Measurements from ENCODE around the gene CCDC146. TPM values are rescaled to one million over a fixed set of nuclear protein-coding genes. Genes with fewer than 3 reads are reported as not detected.
"Not testable (repeated sequence)": the region's sequence is repeated elsewhere in the genome, so short reads cannot be mapped to it uniquely, and the experiment has no call there.

CCDC146 gene
- total RNA-seq, 1 donor from 2014 or later = 20.6 TPM

GRCh38 chr7:77265666-77266065, 143.3 kb downstream of the CCDC146 start:
- no peak overlapping the region for H3K4me3 ChIP-seq
- intact Hi-C loops (cut with DNase I) = no loop called here
- H3K36me3 ChIP-seq = peaks cover 0 to 6% of the 10 kb centered on the region in 2 donors
- no peaks in the 10 kb centered on the region for H3K27me3 ChIP-seq
- no peaks in the 10 kb centered on the region for H3K9me3 ChIP-seq
- no peak overlapping the region for H3K27ac ChIP-seq
- H3K4me1 ChIP-seq = no peaks in the 10 kb centered on the region
- DNase-seq (ENCODE audit: extremely low spot score in 2 of 2) = no peak
- TF ChIP-seq POLR2A (IDR thresholded peaks at IDR 0.05) (no peak), CTCF (IDR thresholded peaks at IDR 0.05) (no peak), POLR2AphosphoS5 (IDR thresholded peaks at IDR 0.05; ENCODE audit: insufficient read depth in 1 of 2, low read depth in 1 of 2) (no peak)

DNA sequence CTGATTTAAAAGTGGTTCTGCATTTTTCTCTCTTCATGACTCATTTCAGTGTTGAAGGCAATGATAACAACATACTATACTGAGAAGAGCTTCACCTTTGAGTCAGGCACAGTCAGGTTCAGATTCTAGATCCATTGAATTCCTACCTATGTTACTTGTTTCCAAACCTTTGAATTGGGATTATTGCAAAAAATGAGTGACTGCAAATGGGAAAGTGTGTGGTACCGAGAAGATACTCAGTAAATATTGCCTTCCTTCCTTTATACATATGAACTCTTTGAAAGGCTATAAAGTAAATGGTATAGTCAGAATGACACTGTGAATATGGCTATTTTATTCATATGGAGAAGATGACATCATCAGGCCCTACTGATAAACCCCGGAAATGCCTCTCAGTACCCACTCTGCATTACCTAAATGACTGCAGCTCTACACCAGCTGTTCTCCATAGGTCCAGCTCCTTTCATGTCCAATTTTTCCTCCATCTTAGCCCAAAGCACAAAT, 143.9 kb downstream of the CCDC146 start:
- H3K27ac ChIP-seq = no peak overlapping the region
- no peak overlapping the region for H3K4me3 ChIP-seq
- H3K27me3 ChIP-seq = no peaks in the 10 kb centered on the region
- H3K9me3 ChIP-seq = no peaks in the 10 kb centered on the region
- intact Hi-C loops (cut with DNase I) = no loop called here
- TF ChIP-seq POLR2A (IDR thresholded peaks at IDR 0.05) (no peak), POLR2AphosphoS5 (IDR thresholded peaks at IDR 0.05; ENCODE audit: insufficient read depth in 1 of 2, low read depth in 1 of 2) (no peak), CTCF (IDR thresholded peaks at IDR 0.05) (no peak)
- peaks cover 0 to 6% of the 10 kb centered on the region in 2 donors for H3K36me3 ChIP-seq
- H3K4me1 ChIP-seq = no peaks in the 10 kb centered on the region
- no peak for DNase-seq (ENCODE audit: extremely low spot score in 2 of 2)

- H3K4me1 ChIP-seq = no peaks in the 10 kb centered on the region
- no peaks in the 10 kb centered on the region for H3K27me3 ChIP-seq
- no peak for TF ChIP-seq CTCF (IDR thresholded peaks at IDR 0.05)
- TF ChIP-seq POLR2A (IDR thresholded peaks at IDR 0.05) = no peak
- TF ChIP-seq POLR2AphosphoS5 (IDR thresholded peaks at IDR 0.05; ENCODE audit: insufficient read depth in 1 of 2, low read depth in 1 of 2) = no peak
- no peaks in the 10 kb centered on the region for H3K9me3 ChIP-seq
- H3K4me3 ChIP-seq = no peak overlapping the region
- intact Hi-C loops (cut with DNase I) = no loop called here
- DNase-seq (ENCODE audit: extremely low spot score in 2 of 2) = no peak
- H3K27ac ChIP-seq = no peak overlapping the region
- H3K36me3 ChIP-seq = peaks cover 0 to 2% of the 10 kb centered on the region in 2 donors
These were observed 147.1 kb downstream of the CCDC146 start for GRCh38 chr7:77269360-77270093.

DNA sequence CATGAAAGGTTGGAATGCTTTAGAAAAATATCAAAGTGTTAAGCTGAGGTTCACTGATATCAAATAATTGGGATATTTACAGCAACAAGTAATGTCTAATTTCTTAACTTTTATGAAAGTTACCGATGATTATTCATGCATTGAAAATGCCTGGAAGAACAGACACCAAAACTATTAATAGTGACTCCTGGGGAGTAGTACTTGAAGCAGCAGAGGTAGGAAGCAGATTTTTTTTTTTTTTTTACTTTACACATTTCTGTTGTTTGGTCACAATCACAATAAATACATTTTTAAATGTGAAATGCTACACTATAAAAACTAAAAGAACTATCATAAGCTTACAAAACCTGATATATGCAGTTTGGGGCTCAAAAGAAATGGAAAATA, 147.7 kb downstream of the CCDC146 start:
- no peaks in the 10 kb centered on the region for H3K4me1 ChIP-seq
- H3K27ac ChIP-seq = no peak overlapping the region
- no peak for DNase-seq (ENCODE audit: extremely low spot score in 2 of 2)
- H3K36me3 ChIP-seq = no peaks in the 10 kb centered on the region
- H3K9me3 ChIP-seq = no peaks in the 10 kb centered on the region
- H3K4me3 ChIP-seq = no peak overlapping the region
- H3K27me3 ChIP-seq = no peaks in the 10 kb centered on the region
- TF ChIP-seq CTCF (IDR thresholded peaks at IDR 0.05) = no peak
- no peak for TF ChIP-seq POLR2A (IDR thresholded peaks at IDR 0.05)
- TF ChIP-seq POLR2AphosphoS5 (IDR thresholded peaks at IDR 0.05; ENCODE audit: insufficient read depth in 1 of 2, low read depth in 1 of 2) = no peak
- intact Hi-C loops (cut with DNase I) = no loop called here

DNA sequence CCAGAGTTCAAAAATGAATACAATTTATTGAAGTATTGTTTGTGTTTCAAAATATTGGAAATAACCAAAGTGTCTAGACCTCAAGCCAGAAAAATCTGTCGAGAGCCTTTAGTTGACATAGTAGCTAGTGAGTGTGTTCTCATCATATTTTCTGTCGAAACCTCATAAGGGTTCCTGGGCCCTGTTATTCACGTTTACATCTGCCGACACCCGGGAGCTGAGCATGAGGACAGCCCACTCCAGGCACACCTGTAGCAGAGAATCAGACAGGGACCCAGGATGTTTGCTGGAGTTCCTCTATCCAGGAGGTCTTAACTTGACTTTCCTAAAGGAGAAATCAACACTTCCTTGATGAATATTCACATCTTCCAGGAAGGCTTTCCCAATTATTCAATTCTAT, 149.4 kb downstream of the CCDC146 start:
- intact Hi-C loops (cut with DNase I) = no loop called here
- H3K4me3 ChIP-seq = no peak overlapping the region
- TF ChIP-seq POLR2AphosphoS5 (IDR thresholded peaks at IDR 0.05; ENCODE audit: insufficient read depth in 1 of 2, low read depth in 1 of 2) (no peak), POLR2A (IDR thresholded peaks at IDR 0.05) (no peak), CTCF (IDR thresholded peaks at IDR 0.05) (no peak)
- no peaks in the 10 kb centered on the region for H3K27me3 ChIP-seq
- H3K36me3 ChIP-seq = no peaks in the 10 kb centered on the region
- no peak overlapping the region for H3K27ac ChIP-seq
- H3K4me1 ChIP-seq = no peaks in the 10 kb centered on the region
- DNase-seq (ENCODE audit: extremely low spot score in 2 of 2) = no peak
- no peaks in the 10 kb centered on the region for H3K9me3 ChIP-seq

DNA sequence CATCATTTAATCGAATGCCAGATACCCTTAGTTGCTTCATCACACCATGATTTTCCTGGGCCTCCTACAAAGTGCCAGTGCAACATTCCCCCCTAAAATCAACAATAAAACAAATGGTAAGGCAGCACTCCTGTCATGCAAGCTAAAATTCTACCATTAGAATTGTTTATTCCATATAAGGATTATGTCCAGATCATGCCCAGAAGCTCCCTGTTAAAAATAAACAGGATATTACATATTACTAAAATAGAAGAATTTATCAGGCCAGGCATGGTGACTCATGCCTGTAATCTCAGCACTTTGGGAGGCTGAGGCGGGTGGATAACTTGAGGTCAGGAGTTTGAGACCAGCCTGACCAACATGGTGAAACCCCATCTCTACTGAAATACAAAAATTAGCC, 153.2 kb downstream of the CCDC146 start:
- H3K27me3 ChIP-seq; intact Hi-C loops (cut with DNase I); H3K27ac ChIP-seq; H3K4me3 ChIP-seq; H3K4me1 ChIP-seq; H3K36me3 ChIP-seq; DNase-seq (ENCODE audit: extremely low spot score in 2 of 2); H3K9me3 ChIP-seq: not testable (repeated sequence)

All from vagina (tissue), 2 donors.